Gastroesophageal sphincter (tissue), 4 donors: ENCODE data around the gene ANKRD40. TPM values are rescaled to one million over a fixed set of nuclear protein-coding genes. Genes with fewer than 3 reads are reported as not detected.

Experiments
- ATAC-seq: fragments of 150-250 bp; one replicate; pipeline ENCODE4 v1.9.1; 2016; ENCODE audit warnings: mild to moderate bottlenecking, moderate library complexity
- H3K27ac ChIP-seq, 4 donors: fragments of 200-600 bp; sonication (generic) in 3 of 4; 1 replicate in 3 of 4; 2 replicates in 1 of 4; pipeline ENCODE4 v1.5.1; 2016 to 2019
- H3K27me3 ChIP-seq: fragments of 200-600 bp; sonication (generic); one replicate; pipeline ENCODE4 v1.5.1; 2019
- H3K36me3 ChIP-seq, 2 donors: fragments of 200-600 bp; sonication (generic); one replicate each; pipeline ENCODE4 v1.5.1; 2019; ENCODE audit warnings: control low read depth in 1 of 2
- H3K4me1 ChIP-seq, 3 donors: fragments of 200-600 bp; sonication (generic); 1 replicate in 2 of 3; 2 replicates in 1 of 3; pipeline ENCODE4 v1.5.1; 2016 to 2019; ENCODE audit warnings: control low read depth in 2 of 3
- H3K4me3 ChIP-seq, 2 donors: fragments of 200-600 bp; sonication (generic); one replicate each; pipeline ENCODE4 v1.5.1; 2019; ENCODE audit warnings: mild to moderate bottlenecking in 1 of 2, moderate library complexity in 1 of 2
- H3K9me3 ChIP-seq, 3 donors: fragments of 200-600 bp; sonication (generic); one replicate each; pipeline ENCODE4 v1.5.1; 2017 to 2019; ENCODE audit warnings: control low read depth in 2 of 3
- EP300 ChIP-seq: sonication (generic); formaldehyde crosslinking; IDR thresholded peaks from one replicate; pipeline ENCODE4 v1.6.1; 2017; ENCODE audit warnings: antibody characterized with exemption, mild to moderate bottlenecking
- POLR2A ChIP-seq, 2 donors: fragments of 450-650 bp; IDR thresholded peaks; one replicate each; pipeline ENCODE4 v1.6.1; 2017; ENCODE audit warnings: antibody characterized with exemption in 2 of 2, mild to moderate bottlenecking in 2 of 2, moderate library complexity in 1 of 2
- POLR2AphosphoS5 ChIP-seq: sonication (generic); formaldehyde crosslinking; IDR thresholded peaks from one replicate; pipeline ENCODE4 v1.6.1; 2017; ENCODE audit warnings: antibody characterized with exemption
- WGBS, 2 donors: methylation state at CpG; one replicate each; pipeline ENCODE4 v1.1.5; 2018; ENCODE audit warnings: low coverage in 1 of 2; 5-methylcytosine and 5-hydroxymethylcytosine counted together
- total RNA-seq, 4 donors: library from RNA; depleted of rRNA; stranded (reverse); fragments of >200 nt; gene quantifications; one replicate each; pipeline ENCODE4 v1.1.0, GENCODE V29; 2016
- TF ChIP-seq, protein P1 (sequence below), 4 experiments: fragments of 200-600 bp in 2 of 4; fragments of 450-650 bp in 2 of 4; sonication (generic) in 1 of 4; IDR thresholded peaks; one replicate each; pipeline ENCODE4 v1.5.1; 2017 to 2019; ENCODE audit warnings: antibody characterized with exemption in 4 of 4, mild to moderate bottlenecking in 2 of 4, moderate library complexity in 2 of 4

Gene ANKRD40
- total RNA-seq, 4 donors from 2014 or later, result 65.8 to 125 (median 89.2) TPM

DNA sequence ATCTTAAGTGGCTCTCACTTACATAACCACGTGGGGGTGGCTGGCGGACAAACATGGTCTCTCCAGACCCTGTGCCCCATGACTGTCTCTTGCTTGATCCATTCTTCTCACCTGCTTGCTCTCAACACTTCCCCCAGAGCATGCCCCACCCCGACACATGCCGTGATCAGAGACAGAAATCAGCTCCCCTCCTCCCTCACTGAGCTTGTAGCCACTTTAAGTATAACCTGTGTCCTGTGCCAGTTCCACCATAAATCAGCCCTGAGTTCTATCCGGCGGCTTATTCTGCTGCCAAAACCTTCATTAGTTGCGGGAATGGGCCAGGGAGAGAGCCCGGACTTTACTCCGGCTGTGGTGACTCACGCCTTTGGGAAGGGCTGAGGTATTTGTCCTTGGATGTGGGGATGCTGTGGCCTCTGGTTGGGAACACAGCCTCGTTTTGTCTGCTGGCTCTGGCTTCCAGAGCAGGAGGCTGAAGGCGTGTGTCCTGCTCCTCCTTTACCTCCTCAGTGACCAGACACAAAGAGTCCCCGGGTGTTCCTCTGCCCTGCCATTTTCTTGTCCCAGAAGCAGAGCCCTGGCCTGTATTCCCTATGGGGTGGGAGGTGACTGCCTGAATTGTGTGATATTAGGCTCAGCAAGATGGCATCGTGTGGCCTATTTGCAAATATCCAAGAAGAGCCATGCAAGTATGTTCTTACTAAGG, 21.1 kb downstream of the ANKRD40 start:
- Histone ChIP-seq H3K27me3 (no peaks in the 10 kb centered on the region), H3K4me3 (no peak overlapping the region), H3K4me1 (peaks cover 0 to 54% (median 14%) of the 10 kb centered on the region in 3 donors), H3K9me3 (no peaks in the 10 kb centered on the region), H3K27ac (peak overlapping the region; percentile 58 to 86 (median 76)), H3K36me3 (no peaks in the 10 kb centered on the region)
- TF ChIP-seq POLR2AphosphoS5 (peak; percentile 96), POLR2A (IDR thresholded peaks at IDR 0.05) (no peak), EP300 (no peak)
- TF ChIP-seq, protein P1, sequence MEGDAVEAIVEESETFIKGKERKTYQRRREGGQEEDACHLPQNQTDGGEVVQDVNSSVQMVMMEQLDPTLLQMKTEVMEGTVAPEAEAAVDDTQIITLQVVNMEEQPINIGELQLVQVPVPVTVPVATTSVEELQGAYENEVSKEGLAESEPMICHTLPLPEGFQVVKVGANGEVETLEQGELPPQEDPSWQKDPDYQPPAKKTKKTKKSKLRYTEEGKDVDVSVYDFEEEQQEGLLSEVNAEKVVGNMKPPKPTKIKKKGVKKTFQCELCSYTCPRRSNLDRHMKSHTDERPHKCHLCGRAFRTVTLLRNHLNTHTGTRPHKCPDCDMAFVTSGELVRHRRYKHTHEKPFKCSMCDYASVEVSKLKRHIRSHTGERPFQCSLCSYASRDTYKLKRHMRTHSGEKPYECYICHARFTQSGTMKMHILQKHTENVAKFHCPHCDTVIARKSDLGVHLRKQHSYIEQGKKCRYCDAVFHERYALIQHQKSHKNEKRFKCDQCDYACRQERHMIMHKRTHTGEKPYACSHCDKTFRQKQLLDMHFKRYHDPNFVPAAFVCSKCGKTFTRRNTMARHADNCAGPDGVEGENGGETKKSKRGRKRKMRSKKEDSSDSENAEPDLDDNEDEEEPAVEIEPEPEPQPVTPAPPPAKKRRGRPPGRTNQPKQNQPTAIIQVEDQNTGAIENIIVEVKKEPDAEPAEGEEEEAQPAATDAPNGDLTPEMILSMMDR (IDR thresholded peaks at IDR 0.05), result no peak
- ATAC-seq, result peak; percentile 94
- WGBS, 2 donors, result 31 to 45% methylated on average over 7 of the region's 14 CpGs

DNA sequence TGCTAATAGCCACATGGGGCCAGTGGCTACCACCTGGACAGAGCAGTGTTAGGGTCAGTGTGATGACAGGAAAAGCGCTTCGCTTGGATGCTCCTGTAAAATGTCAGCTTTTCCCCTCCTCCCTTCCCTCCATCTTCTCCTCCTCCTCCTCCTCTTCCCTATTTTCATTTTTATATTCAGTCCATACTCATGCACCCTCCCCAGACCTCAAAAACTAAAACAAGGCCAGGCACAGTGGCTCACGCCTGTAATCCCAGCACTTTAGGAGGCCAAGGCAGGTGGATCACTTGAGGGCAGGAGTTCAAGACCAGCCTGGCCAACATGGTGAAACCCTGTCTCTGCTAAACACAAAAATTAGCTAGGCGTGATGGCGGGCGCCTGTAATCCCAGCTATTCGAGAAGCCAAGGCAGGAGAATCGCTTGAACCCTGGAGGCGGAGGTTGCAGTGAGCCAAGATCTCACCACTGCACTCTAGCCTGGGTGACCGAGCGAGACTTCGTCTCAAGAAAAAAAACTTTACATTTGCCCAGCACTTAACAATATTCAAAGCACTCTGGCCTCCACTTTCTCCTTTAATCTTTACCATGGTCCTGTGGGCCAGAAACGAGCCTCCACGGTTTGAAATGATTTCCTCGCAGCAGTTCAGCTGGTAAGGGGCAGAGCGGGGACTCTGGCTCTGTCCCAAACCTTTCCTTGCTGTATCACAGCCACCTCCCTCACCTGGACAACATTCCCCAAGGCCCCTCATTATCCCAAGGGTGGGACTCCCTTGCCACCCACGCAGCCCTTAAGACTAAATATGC, 21.8 kb downstream of the ANKRD40 start:
- Histone ChIP-seq H3K27ac (peak overlapping the region; percentile 24 to 86 (median 76)), H3K9me3 (no peaks in the 10 kb centered on the region), H3K27me3 (no peaks in the 10 kb centered on the region), H3K36me3 (no peaks in the 10 kb centered on the region), H3K4me3 (no peak overlapping the region), H3K4me1 (peaks cover 0 to 54% (median 20%) of the 10 kb centered on the region in 3 donors)
- TF ChIP-seq, protein P1 (IDR thresholded peaks at IDR 0.05), result no peak
- TF ChIP-seq EP300 (no peak), POLR2A (IDR thresholded peaks at IDR 0.05) (no peak), POLR2AphosphoS5 (no peak)
- ATAC-seq, result no peak
- 69 to 70% methylated on average over 2 to 8 of the region's 17 CpGs for WGBS, 2 donors

DNA sequence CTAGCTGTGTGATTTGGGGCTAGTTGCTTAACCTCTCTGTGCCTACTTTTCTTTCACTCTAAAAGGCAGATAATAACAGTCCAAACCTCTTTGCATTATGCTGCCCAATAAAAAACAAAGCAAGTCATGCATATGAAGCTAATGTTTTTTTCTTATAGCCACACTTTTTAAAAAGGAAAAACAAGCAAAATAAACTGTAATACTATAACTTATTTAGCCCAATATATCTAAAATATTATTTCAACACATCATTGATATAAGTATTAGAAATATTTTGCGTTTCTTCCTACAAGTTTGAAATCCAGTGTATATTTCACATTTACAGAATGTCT, 22.4 kb downstream of the ANKRD40 start:
- H3K27me3 ChIP-seq, result no peaks in the 10 kb centered on the region
- WGBS, 2 donors, result 80 to 95% methylated on average over 1 of the region's 1 CpG
- H3K36me3 ChIP-seq, result no peaks in the 10 kb centered on the region
- ATAC-seq, result no peak
- no peak overlapping the region for H3K4me3 ChIP-seq
- H3K4me1 ChIP-seq, result peaks cover 0 to 52% (median 20%) of the 10 kb centered on the region in 3 donors
- no peaks in the 10 kb centered on the region for H3K9me3 ChIP-seq
- TF ChIP-seq, protein P1 (IDR thresholded peaks at IDR 0.05), result no peak
- no peak for TF ChIP-seq EP300
- no peak for TF ChIP-seq POLR2A (IDR thresholded peaks at IDR 0.05)
- no peak for TF ChIP-seq POLR2AphosphoS5
- no peak overlapping the region for H3K27ac ChIP-seq

DNA sequence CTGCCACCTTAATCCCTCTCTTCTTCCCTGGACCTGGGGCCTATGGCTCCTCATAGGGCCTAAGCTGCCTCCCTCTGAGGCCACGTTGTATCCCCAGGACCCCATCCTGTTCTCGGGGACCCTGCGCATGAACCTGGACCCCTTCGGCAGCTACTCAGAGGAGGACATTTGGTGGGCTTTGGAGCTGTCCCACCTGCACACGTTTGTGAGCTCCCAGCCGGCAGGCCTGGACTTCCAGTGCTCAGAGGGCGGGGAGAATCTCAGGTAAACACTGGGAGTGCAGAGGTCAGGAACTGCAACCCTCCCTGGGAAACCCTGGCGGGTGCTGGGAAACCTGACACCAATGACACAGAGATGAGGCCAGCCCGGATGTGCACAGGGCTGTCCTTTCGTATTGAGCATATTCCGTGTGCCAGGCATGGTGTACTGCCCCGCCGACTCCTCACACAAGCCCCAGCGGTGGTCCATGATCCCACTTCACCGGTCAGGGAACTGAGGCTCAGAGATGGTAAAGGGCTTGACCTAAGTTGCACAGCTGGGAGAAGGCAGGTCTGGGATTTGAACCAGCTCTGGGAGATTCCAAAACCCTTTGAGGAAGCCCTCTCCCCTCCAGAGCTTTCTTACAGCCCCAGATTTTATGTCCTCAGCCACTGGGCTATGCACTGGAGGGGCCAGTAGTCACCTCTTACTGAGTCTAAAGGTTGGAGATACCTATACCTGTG, 22.9 kb downstream of the ANKRD40 start:
- no peak for ATAC-seq
- no peaks in the 10 kb centered on the region for H3K36me3 ChIP-seq
- no peak overlapping the region for H3K27ac ChIP-seq
- TF ChIP-seq, protein P1 (IDR thresholded peaks at IDR 0.05), result no peak
- no peak overlapping the region for H3K4me3 ChIP-seq
- WGBS, 2 donors, result 80 to 92% methylated on average over 1 to 2 of the region's 15 CpGs
- H3K4me1 ChIP-seq, result peaks cover 0 to 46% (median 20%) of the 10 kb centered on the region in 3 donors
- no peaks in the 10 kb centered on the region for H3K27me3 ChIP-seq
- no peaks in the 10 kb centered on the region for H3K9me3 ChIP-seq
